Body of pancreas (tissue), 4 donors: ENCODE measurements around the gene SLC40A1. TPM values are rescaled to one million over a fixed set of nuclear protein-coding genes. Genes with fewer than 3 reads are reported as not detected.

ENCODE experiments used
- ATAC-seq: fragments of 150-250 bp; one replicate; pipeline ENCODE4 v1.9.1; 2016
- DNase-seq, 4 donors: peaks; one replicate each; pipeline ENCODE4 v3.0.0-alpha.2; 2019
- H3K27ac ChIP-seq, 4 donors: fragments of 200-600 bp; sonication (generic); 1 replicate in 3 of 4; 2 replicates in 1 of 4; pipeline versions ENCODE4 v1.5.1 to v1.6.1; 2016 to 2019; ENCODE audit warnings: mild to moderate bottlenecking in 1 of 4, mixed read lengths in 1 of 4, moderate library complexity in 1 of 4
- H3K27me3 ChIP-seq, 2 donors: fragments of 200-600 bp; sonication (generic); one replicate each; pipeline ENCODE4 v1.6.0; 2016; ENCODE audit warnings: mild to moderate bottlenecking in 1 of 2
- H3K36me3 ChIP-seq, 2 donors: fragments of 200-600 bp; sonication (generic); replicated peaks in 1 of 2; 2 replicates each; pipeline ENCODE4 v1.5.1; 2016; ENCODE audit warnings: low read depth in 2 of 2; ENCODE audit not compliant: insufficient read depth in 1 of 2
- H3K4me1 ChIP-seq: fragments of 200-600 bp; sonication (generic); one replicate; pipeline ENCODE4 v1.6.0; 2016
- H3K4me3 ChIP-seq, 2 donors: fragments of 200-600 bp; sonication (generic); 1 replicate in 1 of 2; 2 replicates in 1 of 2; pipeline ENCODE4 v1.5.1; 2016 to 2019
- H3K9me3 ChIP-seq, 3 donors: fragments of 200-600 bp; sonication (generic); 1 replicate in 2 of 3; 2 replicates in 1 of 3; pipeline ENCODE4 v1.5.1; 2016
- CTCF ChIP-seq, 7 experiments: fragments of 450-650 bp in 4 of 7; fragments of 200-600 bp in 3 of 7; sonication (generic) in 3 of 7; IDR thresholded peaks; one replicate each; pipeline ENCODE4 v1.5.1; 2016 to 2019; ENCODE audit warnings: antibody characterized with exemption in 7 of 7
- POLR2A ChIP-seq, 3 donors: fragments of 450-650 bp; IDR thresholded peaks; one replicate each; pipeline ENCODE4 v1.6.1; 2016; ENCODE audit warnings: antibody characterized with exemption in 3 of 3, mild to moderate bottlenecking in 2 of 3
- WGBS, 2 donors: methylation state at CpG; one replicate each; pipeline ENCODE4 v1.1.5; 2017; 5-methylcytosine and 5-hydroxymethylcytosine counted together
- intact Hi-C: fragments of 100-400 bp; cut with DNase I; formaldehyde crosslinking; loops from one replicate; pipeline ENCODE4 v1.15.1; 2023
- total RNA-seq, 2 donors: library from RNA; depleted of rRNA; stranded (reverse); fragments of >200 nt; gene quantifications; one replicate each; pipeline ENCODE4 v1.1.0, GENCODE V29; 2016

SLC40A1 gene
- total RNA-seq, 2 donors from 2014 or later: 30.3 to 61.2 TPM

- 72 to 78% methylated on average over 3 of the region's 3 CpGs for WGBS, 2 donors
- TF ChIP-seq CTCF (IDR thresholded peaks at IDR 0.05) (no peak), POLR2A (IDR thresholded peaks at IDR 0.05) (no peak)
- no peak for ATAC-seq
- Histone ChIP-seq H3K36me3 (peaks cover 0 to 29% of the 10 kb centered on the region in 2 donors), H3K4me3 (no peak overlapping the region), H3K27me3 (no peaks in the 10 kb centered on the region), H3K27ac (no peak overlapping the region), H3K9me3 (no peaks in the 10 kb centered on the region), H3K4me1 (peaks cover 7% of the 10 kb centered on the region)
- intact Hi-C loops: no loop called here
- no peak for DNase-seq
These were observed 14.5 kb downstream of the SLC40A1 start for GRCh38 chr2:189566046-189566445.

GRCh38 chr2:189561371-189562038 lies 19.1 kb downstream of the SLC40A1 start:
- no peak overlapping the region for H3K27ac ChIP-seq
- no peaks in the 10 kb centered on the region for H3K9me3 ChIP-seq
- no peak overlapping the region for H3K4me3 ChIP-seq
- TF ChIP-seq POLR2A (IDR thresholded peaks at IDR 0.05) (no peak), CTCF (IDR thresholded peaks at IDR 0.05) (no peak)
- 68 to 69% methylated on average over 6 of the region's 6 CpGs for WGBS, 2 donors
- no peak for DNase-seq
- H3K36me3 ChIP-seq: peaks cover 0 to 21% of the 10 kb centered on the region in 2 donors
- no peaks in the 10 kb centered on the region for H3K27me3 ChIP-seq
- ATAC-seq: no peak
- H3K4me1 ChIP-seq: peaks cover 9% of the 10 kb centered on the region
- intact Hi-C loops: no loop called here

GRCh38 chr2:189560273-189560586 lies 20.4 kb downstream of the SLC40A1 start:
- no peaks in the 10 kb centered on the region for H3K27me3 ChIP-seq
- H3K27ac ChIP-seq: no peak overlapping the region
- TF ChIP-seq CTCF (IDR thresholded peaks at IDR 0.05): no peak
- TF ChIP-seq POLR2A (IDR thresholded peaks at IDR 0.05): no peak
- H3K4me1 ChIP-seq: peaks cover 15% of the 10 kb centered on the region
- intact Hi-C loops: no loop called here
- H3K9me3 ChIP-seq: no peaks in the 10 kb centered on the region
- H3K36me3 ChIP-seq: peaks cover 0 to 20% of the 10 kb centered on the region in 2 donors
- H3K4me3 ChIP-seq: no peak overlapping the region
- DNase-seq: no peak
- no peak for ATAC-seq

- Histone ChIP-seq H3K4me3 (no peak overlapping the region), H3K36me3 (peaks cover 0 to 15% of the 10 kb centered on the region in 2 donors), H3K27me3 (no peaks in the 10 kb centered on the region), H3K4me1 (peaks cover 15% of the 10 kb centered on the region), H3K27ac (no peak overlapping the region), H3K9me3 (no peaks in the 10 kb centered on the region)
- intact Hi-C loops: loop anchor here (10.0 kb wide), 1 partner anchor 115 kb away; the partner anchor contains the start of gene WDR75
- DNase-seq (peak in 1 of 4 donors; percentile 13), ATAC-seq (no peak)
- TF ChIP-seq POLR2A (IDR thresholded peaks at IDR 0.05) (no peak), CTCF (IDR thresholded peaks at IDR 0.05) (no peak)
- 59 to 82% methylated on average over 2 of the region's 2 CpGs for WGBS, 2 donors
These were observed 20.9 kb downstream of the SLC40A1 start for GRCh38 chr2:189559579-189560272.
